Activated naive CD4-positive, alpha-beta T cell treated with anti-CD3 and anti-CD28 coated beads, Interleukin-2, amount 50 U/mL, for 24 hours (primary cell): ENCODE results near the gene TBK1.
"Not testable (repeated sequence)": the region's sequence is repeated elsewhere in the genome, so short reads cannot be mapped to it uniquely, and the experiment has no call there.

Source experiments
- H3K27ac Mint-ChIP-seq: one replicate; pipeline ENCODE4 v1.8.0; 2021; ENCODE audit warnings: mild to moderate bottlenecking, mixed read lengths
- H3K27me3 Mint-ChIP-seq: one replicate; pipeline ENCODE4 v1.8.0; 2021; ENCODE audit warnings: mixed read lengths
- H3K36me3 Mint-ChIP-seq: one replicate; pipeline ENCODE4 v1.8.0; 2021; ENCODE audit warnings: mixed read lengths
- H3K4me1 Mint-ChIP-seq: one replicate; pipeline ENCODE4 v1.8.0; 2021; ENCODE audit warnings: mixed read lengths
- H3K4me3 Mint-ChIP-seq: one replicate; pipeline ENCODE4 v1.8.0; 2021; ENCODE audit warnings: mild to moderate bottlenecking, mixed read lengths
- H3K9me3 Mint-ChIP-seq: one replicate; pipeline ENCODE4 v1.8.0; 2021; ENCODE audit warnings: mixed read lengths

Gene TBK1

DNA sequence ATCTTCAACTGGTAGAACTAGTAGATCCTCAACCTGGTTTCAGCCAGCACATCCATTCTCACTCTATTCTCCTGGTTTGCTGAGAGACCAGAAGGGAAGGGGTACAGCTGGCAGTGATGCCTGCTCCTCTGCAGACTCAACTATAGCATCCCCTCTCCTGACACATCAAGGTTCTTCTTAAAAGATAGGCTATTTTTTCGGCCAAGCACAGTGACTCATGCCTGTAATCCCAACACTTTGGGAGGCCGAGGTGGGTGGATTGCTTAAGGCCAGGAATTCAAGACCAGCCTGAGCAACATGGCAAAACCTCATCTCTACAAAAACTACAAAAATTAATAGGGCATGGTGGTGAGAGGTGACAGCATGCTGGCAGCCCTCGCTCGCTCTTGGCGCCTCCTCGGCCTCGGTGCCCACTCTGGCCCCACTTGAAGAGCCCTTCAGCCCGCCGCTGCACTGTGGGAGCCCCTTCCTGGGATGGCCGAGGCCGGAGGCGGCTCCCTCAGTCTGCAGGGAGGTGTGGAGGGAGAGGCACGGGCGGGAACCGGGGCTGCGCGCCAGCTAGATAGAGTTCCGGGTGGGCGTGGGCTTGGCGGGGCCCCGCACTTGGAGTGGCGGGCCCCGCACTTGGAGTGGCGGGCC lies 90.6 kb downstream of the TBK1 start:
- not testable (repeated sequence) for H3K9me3 Mint-ChIP-seq, H3K4me3 Mint-ChIP-seq, H3K36me3 Mint-ChIP-seq, H3K4me1 Mint-ChIP-seq, H3K27ac Mint-ChIP-seq, H3K27me3 Mint-ChIP-seq

DNA sequence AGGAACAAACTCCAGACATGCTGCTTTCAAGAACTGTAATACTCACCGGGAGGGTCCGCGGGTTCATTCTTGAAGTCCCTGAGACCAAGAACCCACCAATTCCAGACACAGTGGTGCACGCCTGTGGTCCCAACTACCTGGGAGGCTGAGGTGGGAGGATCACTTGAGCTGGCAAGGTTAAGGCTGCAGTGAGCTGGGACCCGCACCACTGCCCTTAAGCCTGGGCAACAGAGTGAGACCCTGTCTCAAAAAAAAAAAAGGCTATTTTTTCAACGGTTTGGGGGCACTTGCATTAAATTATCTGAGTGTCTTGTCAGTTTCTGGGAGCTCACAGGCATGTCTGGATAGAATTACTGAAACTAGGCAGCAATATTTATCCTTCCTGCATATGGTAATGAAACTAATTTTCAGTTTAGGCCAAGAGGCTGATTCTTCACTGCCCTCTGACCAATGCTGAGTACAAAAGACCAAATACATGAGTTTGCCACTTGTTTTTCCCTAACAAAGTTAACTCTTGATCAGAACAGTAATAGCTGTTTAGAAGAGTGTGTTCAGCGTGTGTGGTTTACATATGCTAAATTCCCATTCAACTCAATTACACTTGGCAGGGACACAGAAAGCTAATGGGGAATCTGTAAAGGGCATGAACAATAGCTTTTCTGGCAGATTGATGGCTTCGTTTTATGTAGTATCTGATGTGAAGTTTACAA lies 92.6 kb downstream of the TBK1 start:
- Mint-ChIP-seq H3K36me3 (no peaks in the 10 kb centered on the region), H3K27me3 (no peaks in the 10 kb centered on the region), H3K4me1 (peaks cover 2% of the 10 kb centered on the region), H3K27ac (no peak overlapping the region), H3K4me3 (no peak overlapping the region), H3K9me3 (no peaks in the 10 kb centered on the region)

DNA sequence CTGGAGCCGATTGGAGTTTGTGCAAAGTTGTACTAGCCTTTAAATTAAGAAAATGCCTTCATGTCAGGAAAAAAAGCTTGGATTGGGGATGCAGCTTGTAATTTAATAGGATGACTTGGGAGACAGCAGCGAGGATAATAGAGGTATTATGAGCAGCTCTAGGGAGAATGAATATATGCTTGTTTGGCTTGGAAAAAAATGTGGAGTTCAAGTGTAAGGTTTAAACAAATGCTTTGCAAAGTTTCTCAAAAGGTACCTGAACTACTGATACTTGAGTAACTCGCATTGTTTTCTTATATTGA lies 93.1 kb downstream of the TBK1 start:
- H3K27ac Mint-ChIP-seq = no peak overlapping the region
- peaks cover 7% of the 10 kb centered on the region for H3K4me1 Mint-ChIP-seq
- no peaks in the 10 kb centered on the region for H3K36me3 Mint-ChIP-seq
- no peaks in the 10 kb centered on the region for H3K9me3 Mint-ChIP-seq
- no peak overlapping the region for H3K4me3 Mint-ChIP-seq
- no peaks in the 10 kb centered on the region for H3K27me3 Mint-ChIP-seq

DNA sequence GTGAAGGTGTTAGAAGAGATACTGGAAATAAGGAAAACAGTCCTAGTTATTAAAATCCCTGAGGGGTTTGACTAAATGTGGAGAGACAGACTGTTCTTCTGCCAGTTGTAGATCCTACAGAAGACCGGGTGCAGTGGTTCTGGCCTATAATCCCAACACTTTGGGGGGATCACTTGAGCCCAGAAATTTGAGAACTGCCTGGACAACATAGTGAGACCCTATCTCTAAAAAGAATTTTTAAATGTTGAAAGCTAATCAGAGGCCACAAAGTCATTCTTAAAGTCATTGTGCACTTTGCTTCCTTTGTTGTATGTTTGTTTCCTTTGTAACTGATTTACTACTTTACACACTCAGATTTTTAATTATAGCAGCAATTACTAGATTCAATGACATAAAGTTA lies 97.2 kb downstream of the TBK1 start:
- Mint-ChIP-seq H3K9me3 (no peaks in the 10 kb centered on the region), H3K27ac (no peak overlapping the region), H3K4me3 (no peak overlapping the region), H3K4me1 (peaks cover 7% of the 10 kb centered on the region), H3K27me3 (no peaks in the 10 kb centered on the region), H3K36me3 (no peaks in the 10 kb centered on the region)

DNA sequence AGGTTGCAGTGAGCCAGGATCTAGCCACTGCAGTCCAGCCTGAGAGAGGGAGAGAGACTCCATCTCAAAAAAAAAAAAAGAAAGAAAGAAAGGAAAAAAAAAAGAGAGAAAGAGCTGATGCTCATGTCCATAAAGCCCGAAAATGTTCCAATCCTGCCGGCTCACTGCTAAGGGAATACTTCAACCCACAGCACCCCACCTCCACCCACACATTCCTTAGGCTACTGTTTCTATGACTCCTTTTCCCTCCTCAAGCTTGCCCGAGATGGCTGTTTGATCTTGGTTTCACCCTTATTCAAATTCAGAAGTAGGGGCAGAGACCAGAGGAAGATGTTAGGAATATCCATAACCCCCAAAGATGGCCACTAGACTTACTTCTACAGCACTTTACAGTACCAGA lies 98.8 kb downstream of the TBK1 start:
- Mint-ChIP-seq H3K27ac (no peak overlapping the region), H3K4me1 (peaks cover 7% of the 10 kb centered on the region), H3K36me3 (no peaks in the 10 kb centered on the region), H3K9me3 (no peaks in the 10 kb centered on the region), H3K4me3 (no peak overlapping the region), H3K27me3 (no peaks in the 10 kb centered on the region)

DNA sequence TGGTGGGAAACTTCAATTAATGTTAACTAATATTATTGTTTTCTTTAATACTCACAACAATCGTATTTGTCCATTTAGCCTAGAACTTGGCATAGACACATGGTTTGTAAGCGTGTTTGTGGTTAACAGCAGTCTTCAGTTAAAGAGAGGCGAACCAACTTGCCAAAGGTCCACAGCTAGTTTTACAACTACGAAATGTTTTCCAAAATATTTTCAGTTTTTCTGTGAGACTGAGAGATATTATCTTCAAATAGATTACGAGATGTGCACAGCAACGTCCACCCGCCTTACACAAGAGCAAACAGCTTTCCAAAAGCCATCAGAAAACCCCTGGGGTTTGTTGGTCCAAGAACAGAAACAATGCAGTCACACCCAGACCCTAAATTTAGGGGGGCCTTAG lies 99.8 kb downstream of the TBK1 start:
- H3K36me3 Mint-ChIP-seq = no peaks in the 10 kb centered on the region
- H3K27ac Mint-ChIP-seq = no peak overlapping the region
- H3K4me3 Mint-ChIP-seq = no peak overlapping the region
- H3K27me3 Mint-ChIP-seq = no peaks in the 10 kb centered on the region
- peaks cover 7% of the 10 kb centered on the region for H3K4me1 Mint-ChIP-seq
- H3K9me3 Mint-ChIP-seq = no peaks in the 10 kb centered on the region
